IMR-90 (cell line): ENCODE measurements around the gene RTEL1. TPM values are rescaled to one million over a fixed set of nuclear protein-coding genes. Genes with fewer than 3 reads are reported as not detected.
A peak's percentile ranks its signal among the peaks of the same experiment; 100 is the strongest.

Experiments
- ATAC-seq: fragments of 200-7000 bp; cut with Tn5 transposase; 2 replicates; pipeline ENCODE4 v1.9.1; 2020; ENCODE audit warnings: low read depth, mild to moderate bottlenecking, moderate library complexity
- BruUV-seq: library from RNA; stranded (reverse); fragments of 400-500 nt; replicated peaks from 2 replicates; lab custom pipeline; 2021; lab: Mats Ljungman, UMichigan
- CTCF ChIA-PET: fragments of 300-600 bp; formaldehyde crosslinking; extraction: SDS; loops from one replicate; lab custom pipeline; 2021; ENCODE audit warnings: antibody characterized with exemption; lab: Yijun Ruan, JAX
- POLR2A ChIA-PET: fragments of 300-600 bp; sonication (Branson Sonifier 250); formaldehyde crosslinking; loops from one replicate; lab custom pipeline; 2022; ENCODE audit warnings: antibody characterized with exemption; ENCODE audit not compliant: unreplicated experiment; lab: Charles Lee
- DNase-seq: peaks from one replicate; pipeline ENCODE4 v3.0.0; 2013
- H2AFZ ChIP-seq: replicated peaks from 2 replicates; pipeline ENCODE3; 2013; ENCODE audit warnings: low read length, mild to moderate bottlenecking; ENCODE audit not compliant: poor library complexity
- H2AK5ac ChIP-seq: 2 replicates; pipeline ENCODE4 v1.6.1; 2013; ENCODE audit warnings: low read depth, low read length, inconsistent platforms
- H2AK9ac ChIP-seq: replicated peaks from 2 replicates; pipeline ENCODE3; 2013; ENCODE audit warnings: mild to moderate bottlenecking, low read depth, low read length, moderate library complexity; ENCODE audit not compliant: poor library complexity
- H2BK120ac ChIP-seq: 2 replicates; pipeline ENCODE4 v1.6.1; 2013; ENCODE audit warnings: low read depth, low read length, inconsistent platforms
- H2BK15ac ChIP-seq: 3 replicates; pipeline ENCODE4 v1.6.1; 2013; ENCODE audit warnings: low read depth, low read length, inconsistent platforms
- H2BK20ac ChIP-seq: 2 replicates; pipeline ENCODE4 v1.6.1; 2013; ENCODE audit warnings: low read depth, mild to moderate bottlenecking, inconsistent platforms, low read length, moderate library complexity
- H2BK5ac ChIP-seq: 2 replicates; pipeline ENCODE4 v1.6.1; 2013; ENCODE audit warnings: mild to moderate bottlenecking, low read depth, low read length, inconsistent platforms; ENCODE audit not compliant: poor library complexity, severe bottlenecking
- H3K14ac ChIP-seq: replicated peaks from 2 replicates; pipeline ENCODE4 v1.6.1; 2013; ENCODE audit warnings: low read depth, low read length, inconsistent platforms
- H3K18ac ChIP-seq: 2 replicates; pipeline ENCODE4 v1.6.1; 2013; ENCODE audit warnings: low read depth, low read length, control low read depth
- H3K23ac ChIP-seq: 2 replicates; pipeline ENCODE4 v1.6.1; 2013; ENCODE audit warnings: low read depth, low read length, inconsistent platforms
- H3K27ac ChIP-seq: 2 replicates; pipeline ENCODE4 v1.5.1; 2013; ENCODE audit warnings: mild to moderate bottlenecking, control low read depth, low read length; ENCODE audit not compliant: insufficient read depth
- H3K27me3 ChIP-seq: 2 replicates; pipeline ENCODE4 v1.6.1; 2013; ENCODE audit warnings: low read length; ENCODE audit not compliant: control insufficient read depth, insufficient read depth
- H3K36me3 ChIP-seq: 2 replicates; pipeline ENCODE4 v1.6.1; 2013; ENCODE audit warnings: low read length, mixed read lengths; ENCODE audit not compliant: control insufficient read depth, insufficient read depth
- H3K4ac ChIP-seq: 2 replicates; pipeline ENCODE4 v1.6.1; 2013; ENCODE audit warnings: low read depth, low read length, inconsistent platforms
- H3K4me1 ChIP-seq: 2 replicates; pipeline ENCODE4 v1.6.1; 2013; ENCODE audit warnings: low read length, mixed read lengths; ENCODE audit not compliant: control insufficient read depth, insufficient read depth
- H3K4me2 ChIP-seq: 2 replicates; pipeline ENCODE4 v1.6.1; 2013; ENCODE audit warnings: low read depth, mild to moderate bottlenecking, control low read depth, low read length, moderate library complexity
- H3K4me3 ChIP-seq: 2 replicates; pipeline ENCODE4 v1.5.1; 2013; ENCODE audit warnings: low read depth, mild to moderate bottlenecking, control low read depth, low read length, moderate library complexity; ENCODE audit not compliant: insufficient read depth
- H3K56ac ChIP-seq: 2 replicates; pipeline ENCODE4 v1.6.1; 2013; ENCODE audit warnings: low read length, inconsistent platforms; ENCODE audit not compliant: insufficient read depth; ENCODE audit errors: extremely low read depth
- H3K79me1 ChIP-seq, 2 experiments: 2 replicates each; pipeline ENCODE4 v1.6.1; 2013; ENCODE audit warnings: low read length in 2 of 2, inconsistent platforms in 1 of 2, low read depth in 1 of 2
- H3K9ac ChIP-seq: 2 replicates; pipeline ENCODE4 v1.6.1; 2013; ENCODE audit warnings: low read depth, low read length, control low read depth
- H3K9me1 ChIP-seq: 2 replicates; pipeline ENCODE4 v1.6.1; 2013; ENCODE audit warnings: low read length, inconsistent platforms; ENCODE audit not compliant: insufficient read depth
- H3K9me3 ChIP-seq: 2 replicates; pipeline ENCODE4 v1.6.1; 2013; ENCODE audit warnings: low read length; ENCODE audit not compliant: control insufficient read depth, insufficient read depth
- H4K20me1 ChIP-seq: 2 replicates; pipeline ENCODE4 v1.6.1; 2013; ENCODE audit warnings: low read length, inconsistent platforms; ENCODE audit not compliant: insufficient read depth
- H4K5ac ChIP-seq: 2 replicates; pipeline ENCODE4 v1.6.1; 2013; ENCODE audit warnings: mild to moderate bottlenecking, low read depth, low read length, control low read depth
- H4K8ac ChIP-seq, 2 experiments: 2 replicates each; pipeline ENCODE4 v1.6.1; 2013; ENCODE audit warnings: low read depth in 2 of 2, low read length in 2 of 2, control low read depth in 1 of 2, inconsistent platforms in 1 of 2
- H4K91ac ChIP-seq: 2 replicates; pipeline ENCODE4 v1.6.1; 2013; ENCODE audit warnings: low read depth, low read length, inconsistent platforms; ENCODE audit not compliant: insufficient read depth
- MAFK ChIP-seq: IDR thresholded peaks from 2 replicates; pipeline ENCODE4 v1.6.1; 2012; ENCODE audit warnings: low read depth, low read length, improper control_type of control experiment
- POLR2A ChIP-seq: IDR thresholded peaks from 2 replicates; pipeline ENCODE4 v1.6.1; 2012; ENCODE audit warnings: mild to moderate bottlenecking, low read depth, low read length
- RAD21 ChIP-seq: IDR thresholded peaks from 2 replicates; pipeline ENCODE4 v1.6.1; 2012; ENCODE audit warnings: low read length, improper control_type of control experiment
- WGBS, 2 experiments: methylation state at CpG; one replicate each; pipeline versions ENCODE4 v1.1.5 to v1.1.7; 2013; ENCODE audit warnings: missing lambda C conversion rate in 2 of 2; ENCODE audit not compliant: insufficient read length in 1 of 2; ENCODE audit errors: extremely low coverage in 2 of 2; 5-methylcytosine and 5-hydroxymethylcytosine counted together
- dilution Hi-C: fragments of 300-500 bp; cut with HindIII; formaldehyde crosslinking; loops from one replicate; pipeline ENCODE4 v1.14.3; 2018; ENCODE audit warnings: low sequenced_read_pairs; ENCODE audit not compliant: unreplicated experiment
- in situ Hi-C: fragments of 300-500 bp; cut with MboI; formaldehyde crosslinking; loops from 3 replicates; pipeline ENCODE4 v1.14.3; 2019; ENCODE audit warnings: low sequenced_read_pairs, inconsistent platforms, mixed read lengths
- intact Hi-C: fragments of 100-400 bp; cut with micrococcal nuclease; formaldehyde crosslinking; loops from 2 replicates; pipeline ENCODE4 v1.10.0; 2022
- polyA plus RNA-seq, 3 experiments: library from polyadenylated mRNA; depleted of rRNA; stranded (reverse); fragments of >200 nt; gene quantifications; 2 replicates each; pipeline ENCODE4 v1.2.3, GENCODE V29; 2012; ENCODE audit warnings: low replicate concordance in 1 of 3
- total RNA-seq: library from RNA; depleted of rRNA; stranded (reverse); fragments of >200 nt; gene quantifications from 2 replicates; pipeline ENCODE4 v1.2.3, GENCODE V29; 2012

The RTEL1 gene
- total and polyA plus RNA-seq, 2 of the 4 experiments (the other 2 are of a cell fraction) = 14.7 to 18.8 TPM

DNA sequence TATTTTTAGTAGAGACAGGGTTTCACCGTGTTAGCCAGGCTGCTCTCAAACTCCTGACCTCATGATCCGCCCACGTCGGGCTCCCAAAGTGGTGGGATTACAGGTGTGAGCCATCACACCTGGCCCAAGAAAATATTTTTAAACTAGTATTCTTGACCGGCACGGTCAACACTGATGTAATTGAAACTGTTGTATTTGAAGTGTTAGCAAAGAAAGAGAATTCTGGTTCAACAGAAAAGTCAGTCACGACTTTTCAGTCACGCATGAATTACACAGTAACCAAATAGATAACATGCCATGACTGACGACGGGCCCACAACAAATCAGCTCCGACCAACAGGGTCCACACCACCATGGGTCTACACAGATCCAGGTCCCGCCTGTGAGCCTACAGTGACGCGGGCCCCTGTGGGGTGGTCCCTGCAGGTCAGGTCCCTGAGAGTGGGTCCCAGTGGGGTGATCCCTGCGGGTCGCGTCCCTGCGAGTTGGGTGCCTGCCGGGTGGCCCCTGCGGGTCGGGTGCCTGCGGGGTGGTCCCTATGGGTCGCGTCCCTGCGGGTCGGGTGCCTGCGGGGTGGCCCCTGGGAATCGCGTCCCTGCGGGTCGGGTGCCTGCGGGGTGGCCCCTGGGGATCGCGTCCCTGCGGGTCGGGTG, 32.2 kb upstream of the RTEL1 start:
- Histone ChIP-seq H3K4me3 (peak overlapping the region; percentile 100), H4K91ac (peak overlapping the region; percentile 89), H3K56ac (peak overlapping the region; percentile 90), H3K9ac (peak overlapping the region; percentile 99), H3K36me3 (no peaks in the 10 kb centered on the region), H3K4me1 (peaks cover 2% of the 10 kb centered on the region; the same call in 1 of the 2 replicates), H3K79me1 (peaks cover 27 to 68% of the 10 kb centered on the region in 2 experiments), H2BK20ac (no peak overlapping the region), H2BK15ac (no peak overlapping the region), H3K4me2 (peak overlapping the region; percentile 92), H2AK5ac (peak overlapping the region; percentile 99), H2BK120ac (peak overlapping the region; percentile 46; the same call in 1 of the 2 replicates), H2AFZ (peak overlapping the region; percentile 92), H2BK5ac (peak overlapping the region; percentile 99), H3K18ac (peak overlapping the region; percentile 70; the same call in 1 of the 2 replicates), H2AK9ac (peak overlapping the region; percentile 100), H4K20me1 (peaks cover 6% of the 10 kb centered on the region), H4K5ac (peak overlapping the region; percentile 91), H3K4ac (peak overlapping the region; percentile 88), H3K27me3 (no peaks in the 10 kb centered on the region), H3K9me3 (no peaks in the 10 kb centered on the region), H3K9me1 (peaks cover 6% of the 10 kb centered on the region; the same call in 1 of the 2 replicates), H4K8ac (peak overlapping the region; percentile 86 to 95), H3K23ac (peak overlapping the region; percentile 98), H3K27ac (peak overlapping the region; percentile 99), H3K14ac (peak overlapping the region; percentile 87)
- dilution Hi-C loops (no loop called here), in situ Hi-C loops (no loop called here), intact Hi-C loops (no loop called here)
- POLR2A ChIA-PET = no interaction called here
- ATAC-seq (no peak), DNase-seq (peak; percentile 17)
- CTCF ChIA-PET = no interaction called here
- BruUV-seq = no TSS peak
- no peak for TF ChIP-seq MAFK
- no peak for TF ChIP-seq RAD21
- peak; percentile 61 for TF ChIP-seq POLR2A
- 0% methylated on average over 6 of the region's 36 CpGs; no CpG with 5 or more reads in 1 of the 2 experiments for whole genome bisulfite sequencing, 2 experiments
